RWPE2 (cell line): ENCODE results near the gene SCARB1.

Experiments
- ATAC-seq: fragments of 200-7000 bp; cut with Tn5 transposase; 3 replicates; pipeline ENCODE4 v1.9.1; 2021; ENCODE audit warnings: low read depth
- DNase-seq: peaks from one replicate; pipeline ENCODE4 v3.0.0-alpha.2; 2020; ENCODE audit warnings: low spot score
- H3K27ac ChIP-seq: fragments of 450-650 bp; 2 replicates; pipeline ENCODE4 v1.5.1; 2017; ENCODE audit warnings: mild to moderate bottlenecking; ENCODE audit not compliant: poor library complexity, severe bottlenecking
- H3K27me3 ChIP-seq: fragments of 250-450 bp; sonication (Bioruptor Pico); 2 replicates; pipeline ENCODE4 v1.5.1; 2021; ENCODE audit warnings: mild to moderate bottlenecking, moderate library complexity; ENCODE audit not compliant: insufficient read depth, poor library complexity, severe bottlenecking
- H3K36me3 ChIP-seq: fragments of 250-450 bp; sonication (Bioruptor Pico); 2 replicates; pipeline ENCODE4 v1.5.1; 2020; ENCODE audit warnings: low read depth, mild to moderate bottlenecking, moderate library complexity
- H3K4me1 ChIP-seq: fragments of 250-450 bp; sonication (Bioruptor Pico); 2 replicates; pipeline ENCODE4 v1.5.1; 2021; ENCODE audit warnings: mild to moderate bottlenecking, moderate library complexity; ENCODE audit not compliant: insufficient read depth, poor library complexity, severe bottlenecking
- H3K4me3 ChIP-seq: fragments of 250-450 bp; sonication (Bioruptor Pico); 2 replicates; pipeline ENCODE4 v1.5.1; 2021; ENCODE audit warnings: mild to moderate bottlenecking, moderate library complexity; ENCODE audit not compliant: severe bottlenecking
- H3K9me3 ChIP-seq: fragments of 250-450 bp; sonication (Bioruptor Pico); 2 replicates; pipeline ENCODE4 v1.5.1; 2021; ENCODE audit warnings: mild to moderate bottlenecking, moderate library complexity; ENCODE audit not compliant: severe bottlenecking
- CTCF ChIP-seq: fragments of 450-650 bp; IDR thresholded peaks from one replicate; pipeline ENCODE4 v1.5.1; 2017; ENCODE audit warnings: mild to moderate bottlenecking, moderate library complexity; ENCODE audit not compliant: poor library complexity, severe bottlenecking

SCARB1 gene

GRCh38 chr12:124812979-124813378, 50.7 kb downstream of the SCARB1 start:
- no peak for TF ChIP-seq CTCF
- Histone ChIP-seq H3K27ac (no peak overlapping the region), H3K4me3 (no peak overlapping the region), H3K27me3 (no peaks in the 10 kb centered on the region), H3K4me1 (no peaks in the 10 kb centered on the region), H3K36me3 (peaks cover 39% of the 10 kb centered on the region), H3K9me3 (no peaks in the 10 kb centered on the region)
- DNase-seq (no peak), ATAC-seq (no peak)

- H3K27me3 ChIP-seq, result no peaks in the 10 kb centered on the region
- peaks cover 39% of the 10 kb centered on the region for H3K36me3 ChIP-seq
- H3K4me1 ChIP-seq, result no peaks in the 10 kb centered on the region
- ATAC-seq, result no peak
- no peak overlapping the region for H3K27ac ChIP-seq
- H3K4me3 ChIP-seq, result no peak overlapping the region
- DNase-seq, result no peak
- H3K9me3 ChIP-seq, result no peaks in the 10 kb centered on the region
- no peak for TF ChIP-seq CTCF
These were observed 51.3 kb downstream of the SCARB1 start for GRCh38 chr12:124812356-124812755.

GRCh38 chr12:124811633-124812032, 52.0 kb downstream of the SCARB1 start:
- no peaks in the 10 kb centered on the region for H3K27me3 ChIP-seq
- H3K9me3 ChIP-seq, result no peaks in the 10 kb centered on the region
- H3K36me3 ChIP-seq, result peaks cover 41% of the 10 kb centered on the region
- TF ChIP-seq CTCF, result no peak
- ATAC-seq, result no peak
- H3K4me3 ChIP-seq, result no peak overlapping the region
- H3K27ac ChIP-seq, result no peak overlapping the region
- DNase-seq, result no peak
- H3K4me1 ChIP-seq, result no peaks in the 10 kb centered on the region

- DNase-seq (no peak), ATAC-seq (no peak)
- Histone ChIP-seq H3K4me3 (no peak overlapping the region), H3K27me3 (no peaks in the 10 kb centered on the region), H3K4me1 (no peaks in the 10 kb centered on the region), H3K36me3 (peaks cover 52% of the 10 kb centered on the region), H3K9me3 (no peaks in the 10 kb centered on the region), H3K27ac (no peak overlapping the region)
- no peak for TF ChIP-seq CTCF
These were observed 53.8 kb downstream of the SCARB1 start for GRCh38 chr12:124809878-124810277.

- peaks cover 53% of the 10 kb centered on the region for H3K36me3 ChIP-seq
- no peak overlapping the region for H3K4me3 ChIP-seq
- H3K27me3 ChIP-seq, result no peaks in the 10 kb centered on the region
- no peaks in the 10 kb centered on the region for H3K4me1 ChIP-seq
- DNase-seq, result no peak
- no peaks in the 10 kb centered on the region for H3K9me3 ChIP-seq
- TF ChIP-seq CTCF, result no peak
- H3K27ac ChIP-seq, result no peak overlapping the region
- ATAC-seq, result no peak
These were observed 54.3 kb downstream of the SCARB1 start for GRCh38 chr12:124809391-124809790.
